Stimulated activated CD4-positive, alpha-beta T cell treated with anti-CD3 and anti-CD28 coated beads, Interleukin-2, amount 100 ng/mL, for 48 hours (primary cell): ENCODE measurements around the gene MX1.
A peak's percentile ranks its signal among the peaks of the same experiment; 100 is the strongest.

Source experiments
- DNase-seq, 2 donors: peaks; one replicate each; pipeline ENCODE4 v3.0.0-alpha.2; 2020

The MX1 gene

GRCh38 chr21:41433566-41433965 is 7.5 kb downstream of the MX1 start:
- no peak for DNase-seq

GRCh38 chr21:41435706-41436105 is 9.7 kb downstream of the MX1 start:
- DNase-seq, result no peak

DNA sequence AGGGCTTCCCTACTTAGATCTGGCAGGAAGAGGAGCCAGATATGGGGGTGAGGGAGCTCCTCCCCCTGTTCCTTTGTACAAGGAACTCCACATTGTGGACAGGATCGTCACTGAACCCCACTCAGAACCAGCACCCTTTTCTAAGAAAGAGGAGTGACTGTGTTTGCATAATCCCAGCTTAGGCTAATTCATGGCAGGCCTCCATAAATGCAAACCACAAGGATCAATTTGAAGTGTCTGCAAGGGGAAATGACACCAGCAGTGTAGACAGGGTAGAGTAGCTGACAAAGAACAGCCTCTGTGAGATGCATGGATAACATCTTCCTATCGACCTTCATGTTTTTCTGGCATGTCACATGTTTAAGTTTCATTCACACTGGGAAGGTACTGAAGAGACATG is 11.7 kb downstream of the MX1 start:
- no peak for DNase-seq

- no peak for DNase-seq
These were observed 12.5 kb downstream of the MX1 start for GRCh38 chr21:41438425-41439113.

GRCh38 chr21:41439248-41439647 is 13.2 kb downstream of the MX1 start:
- no peak for DNase-seq

GRCh38 chr21:41441546-41441945 is 15.5 kb downstream of the MX1 start:
- no peak for DNase-seq

GRCh38 chr21:41442481-41443186 is 16.6 kb downstream of the MX1 start:
- DNase-seq, result no peak

GRCh38 chr21:41443562-41443961 is 17.5 kb downstream of the MX1 start:
- no peak for DNase-seq

GRCh38 chr21:41444703-41445464 is 18.8 kb downstream of the MX1 start:
- no peak for DNase-seq

GRCh38 chr21:41445465-41445862 is 19.4 kb downstream of the MX1 start:
- no peak for DNase-seq

DNA sequence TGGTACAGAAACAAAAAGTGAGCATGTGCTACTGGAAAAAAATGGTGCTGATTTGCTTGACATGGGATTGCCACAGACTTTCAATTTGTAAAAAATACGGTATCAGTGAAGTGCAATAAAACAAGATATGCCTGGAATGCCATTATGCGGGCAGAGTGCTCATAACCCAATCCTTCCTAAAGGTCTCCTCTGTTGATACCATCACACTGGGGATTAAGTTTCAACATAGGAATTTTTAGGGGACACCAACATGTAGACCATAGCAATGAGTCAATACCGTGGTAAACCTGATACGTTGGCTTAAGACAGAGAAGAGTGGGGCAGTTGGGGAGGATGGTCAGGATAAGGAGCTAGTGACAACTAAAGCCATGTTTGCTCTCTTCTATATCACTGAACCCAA is 20.5 kb downstream of the MX1 start:
- DNase-seq, result no peak

DNA sequence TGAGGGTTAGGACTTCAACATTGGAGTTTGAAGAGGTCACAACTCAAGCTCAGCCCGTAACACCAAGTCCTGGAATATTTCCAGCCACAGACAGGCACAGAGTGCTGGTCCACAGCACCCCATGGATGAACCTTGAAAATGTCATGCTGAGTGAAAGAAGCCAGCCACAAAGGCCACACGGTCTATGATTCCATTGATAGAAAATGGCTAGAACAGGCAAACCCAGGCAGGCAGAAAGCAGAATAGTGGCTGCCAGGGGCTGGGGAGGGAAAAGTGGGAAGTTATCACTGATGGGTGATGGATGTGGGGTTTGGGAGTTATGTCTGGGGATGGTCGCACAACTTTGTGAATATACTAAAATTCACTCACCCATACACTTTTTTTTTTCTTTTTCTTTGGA is 21.3 kb downstream of the MX1 start:
- DNase-seq, result no peak

DNA sequence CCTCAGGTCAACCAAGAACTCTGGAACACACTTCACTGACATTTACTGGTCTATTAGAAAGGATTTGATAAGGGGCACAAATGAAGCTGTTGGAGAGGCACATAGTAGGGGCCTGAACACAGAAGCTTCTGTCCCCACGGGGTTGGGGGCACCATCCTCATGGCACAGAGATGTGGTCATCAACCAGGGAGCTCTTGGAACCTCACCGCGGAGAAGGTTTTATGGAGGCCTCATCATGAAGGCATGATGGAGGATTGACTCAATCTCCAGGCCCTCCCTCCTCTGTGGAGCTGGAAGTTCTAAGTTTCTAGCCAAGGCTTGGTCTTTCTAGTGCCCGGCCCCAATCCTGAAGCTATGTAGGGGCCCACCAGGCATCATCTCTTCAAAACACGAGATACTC is 23.6 kb downstream of the MX1 start:
- no peak for DNase-seq

- DNase-seq, result no peak
These were observed 26.0 kb downstream of the MX1 start for GRCh38 chr21:41451753-41452676.

GRCh38 chr21:41453198-41453597 is 27.2 kb downstream of the MX1 start:
- no peak for DNase-seq

DNA sequence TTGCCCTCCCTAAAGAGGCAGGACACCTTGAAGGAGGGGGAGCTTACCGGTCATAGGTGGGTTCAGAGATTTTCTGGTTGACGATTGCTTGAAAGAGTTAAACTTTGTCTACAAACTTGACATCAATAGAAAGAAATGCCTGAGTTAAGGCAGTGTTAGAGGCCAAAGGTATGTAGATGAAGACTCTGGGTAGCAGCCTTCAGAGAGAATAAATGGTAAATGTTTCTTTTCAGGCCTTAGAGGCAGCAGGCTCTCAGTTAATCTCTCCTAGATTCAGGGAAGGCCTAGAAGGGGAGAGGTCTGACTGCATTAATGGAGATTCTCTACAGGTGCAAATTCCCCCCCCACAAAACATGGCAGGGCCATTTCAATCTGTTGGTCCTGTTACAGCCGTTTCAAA is 27.7 kb downstream of the MX1 start:
- DNase-seq, result no peak

GRCh38 chr21:41458121-41458520 is 32.1 kb downstream of the MX1 start:
- no peak for DNase-seq

- no peak for DNase-seq
These were observed 32.5 kb downstream of the MX1 start for GRCh38 chr21:41458559-41458958.

GRCh38 chr21:41459884-41460534 is 34.0 kb downstream of the MX1 start:
- no peak for DNase-seq

GRCh38 chr21:41460578-41461527 is 34.8 kb downstream of the MX1 start:
- DNase-seq, result peak; percentile 44 to 45

- DNase-seq, result no peak
These were observed 39.2 kb downstream of the MX1 start for GRCh38 chr21:41465176-41465781.
